ENCODE results near the gene SLC38A4.

DNA sequence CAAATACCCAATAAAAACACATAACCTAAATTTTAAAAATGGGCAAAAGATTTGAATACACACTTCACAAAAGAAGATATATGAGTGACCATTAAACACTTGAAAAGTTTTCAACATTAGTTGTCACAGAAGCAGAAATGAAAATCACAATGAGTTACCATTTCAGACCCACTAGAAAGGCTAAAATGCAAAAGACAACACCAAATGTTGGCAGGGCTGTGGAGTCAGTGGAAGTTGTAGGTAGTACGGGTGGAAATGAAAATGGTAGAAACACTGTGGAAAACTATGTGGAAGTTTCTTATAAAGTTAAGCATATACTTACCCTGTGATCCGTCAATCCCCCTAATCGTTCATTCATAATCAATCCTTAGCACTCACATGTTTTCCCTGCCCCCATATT lies 61.8 kb downstream of the SLC38A4 start:
- TF ChIP-seq, protein P1, sequence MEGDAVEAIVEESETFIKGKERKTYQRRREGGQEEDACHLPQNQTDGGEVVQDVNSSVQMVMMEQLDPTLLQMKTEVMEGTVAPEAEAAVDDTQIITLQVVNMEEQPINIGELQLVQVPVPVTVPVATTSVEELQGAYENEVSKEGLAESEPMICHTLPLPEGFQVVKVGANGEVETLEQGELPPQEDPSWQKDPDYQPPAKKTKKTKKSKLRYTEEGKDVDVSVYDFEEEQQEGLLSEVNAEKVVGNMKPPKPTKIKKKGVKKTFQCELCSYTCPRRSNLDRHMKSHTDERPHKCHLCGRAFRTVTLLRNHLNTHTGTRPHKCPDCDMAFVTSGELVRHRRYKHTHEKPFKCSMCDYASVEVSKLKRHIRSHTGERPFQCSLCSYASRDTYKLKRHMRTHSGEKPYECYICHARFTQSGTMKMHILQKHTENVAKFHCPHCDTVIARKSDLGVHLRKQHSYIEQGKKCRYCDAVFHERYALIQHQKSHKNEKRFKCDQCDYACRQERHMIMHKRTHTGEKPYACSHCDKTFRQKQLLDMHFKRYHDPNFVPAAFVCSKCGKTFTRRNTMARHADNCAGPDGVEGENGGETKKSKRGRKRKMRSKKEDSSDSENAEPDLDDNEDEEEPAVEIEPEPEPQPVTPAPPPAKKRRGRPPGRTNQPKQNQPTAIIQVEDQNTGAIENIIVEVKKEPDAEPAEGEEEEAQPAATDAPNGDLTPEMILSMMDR (IDR thresholded peaks at IDR 0.05) = no peak
- TF ChIP-seq EP300 (IDR thresholded peaks at IDR 0.05) = no peak
- no peak for TF ChIP-seq POLR2AphosphoS5 (IDR thresholded peaks at IDR 0.05)
- TF ChIP-seq POLR2A (IDR thresholded peaks at IDR 0.05) = no peak
